K562 (cell line): ENCODE results near the gene TBX10. TPM values are rescaled to one million over a fixed set of nuclear protein-coding genes. Genes with fewer than 3 reads are reported as not detected.
"Not testable (repeated sequence)": the region's sequence is repeated elsewhere in the genome, so short reads cannot be mapped to it uniquely, and the experiment has no call there.

Experiments
- ATAC-seq: fragments of 200-7000 bp; cut with Tn5 transposase; 3 replicates; pipeline ENCODE4 v1.9.1; 2020; ENCODE audit warnings: moderate library complexity
- BruUV-seq: library from RNA; stranded (reverse); fragments of 400-500 nt; replicated peaks from 2 replicates; lab custom pipeline; 2021; lab: Mats Ljungman, UMichigan
- CTCF ChIA-PET: fragments of 300-600 bp; formaldehyde crosslinking; extraction: SDS; loops from one replicate; lab custom pipeline; 2021; ENCODE audit warnings: low intra/inter-chr PET ratio; lab: Yijun Ruan, JAX
- POLR2A ChIA-PET: fragments of 300-600, 350-650 bp; sonication (Branson Sonifier 250); formaldehyde crosslinking; extraction: SDS; loops from one replicate; lab custom pipeline; 2021; ENCODE audit warnings: antibody characterized with exemption, inconsistent platforms; lab: Yijun Ruan, JAX
- DNase-seq, 4 experiments: peaks; one replicate each; pipeline versions ENCODE4 v3.0.0 to v3.0.0-alpha.2; 2011 to 2018; ENCODE audit warnings: low spot score in 3 of 4, mixed read lengths in 3 of 4; ENCODE audit errors: extremely low read depth in 1 of 4
- FAIRE-seq: peaks from 2 replicates; lab custom pipeline; 2011; peaks lifted over from hg19 to GRCh38; lab: Jason Lieb, UNC
- H2AFZ ChIP-seq: 2 replicates; pipeline ENCODE4 v1.6.0; 2011; ENCODE audit warnings: low read depth, low read length, control low read depth, inconsistent platforms
- H3K27ac ChIP-seq: fragments of 200-600 bp; 3 replicates; pipeline ENCODE4 v1.8.0; 2011; ENCODE audit warnings: low read depth, mild to moderate bottlenecking, control low read depth, inconsistent platforms, low read length, moderate library complexity, mixed read lengths; ENCODE audit errors: extremely low read depth
- H3K27me3 ChIP-seq, 2 experiments: fragments of 300-600 bp in 1 of 2; 2 replicates in 1 of 2; 3 replicates in 1 of 2; pipeline versions ENCODE4 v1.6.0 to v1.8.0; 2011; ENCODE audit warnings: inconsistent platforms in 2 of 2, low read length in 2 of 2, mild to moderate bottlenecking in 1 of 2, mixed read lengths in 1 of 2, moderate library complexity in 1 of 2; ENCODE audit not compliant: control insufficient read depth in 2 of 2, insufficient read depth in 2 of 2
- H3K36me3 ChIP-seq: fragments of 300-600 bp; 3 replicates; pipeline ENCODE4 v1.8.0; 2011; ENCODE audit warnings: mild to moderate bottlenecking, low read length, inconsistent platforms; ENCODE audit not compliant: control insufficient read depth, insufficient read depth
- H3K4me1 ChIP-seq, 2 experiments: fragments of 200-600 bp in 1 of 2; replicated peaks in 1 of 2; 2 replicates in 1 of 2; 3 replicates in 1 of 2; pipeline versions ENCODE4 v1.5.1 to v1.8.0; 2011; ENCODE audit warnings: inconsistent platforms in 2 of 2, low read length in 2 of 2, mild to moderate bottlenecking in 1 of 2, mixed read lengths in 1 of 2, moderate library complexity in 1 of 2; ENCODE audit not compliant: control insufficient read depth in 2 of 2, insufficient read depth in 2 of 2
- H3K4me2 ChIP-seq: 2 replicates; pipeline ENCODE4 v1.6.1; 2011; ENCODE audit warnings: low read length, control low read depth, inconsistent platforms, mixed read lengths; ENCODE audit not compliant: insufficient read depth
- H3K4me3 ChIP-seq: fragments of 200-600 bp; sonication (generic), shearing (Covaris generic); 2 replicates; pipeline ENCODE4 v1.5.1; 2016; ENCODE audit warnings: control low read depth, inconsistent platforms
- H3K79me2 ChIP-seq: fragments of 200-600 bp; 3 replicates; pipeline ENCODE4 v1.8.0; 2011; ENCODE audit warnings: low read length, inconsistent platforms; ENCODE audit not compliant: control insufficient read depth, insufficient read depth
- H3K9ac ChIP-seq, 2 experiments: 2 replicates each; pipeline versions ENCODE4 v1.6.0 to v1.6.1; 2011; ENCODE audit warnings: low read depth in 2 of 2, low read length in 2 of 2, control low read depth in 1 of 2, inconsistent platforms in 1 of 2, mild to moderate bottlenecking in 1 of 2, mixed read lengths in 1 of 2; ENCODE audit not compliant: insufficient read depth in 1 of 2
- H3K9me1 ChIP-seq: one replicate; pipeline ENCODE4 v1.6.0; 2011; ENCODE audit warnings: inconsistent platforms, mild to moderate bottlenecking, low read length, moderate library complexity; ENCODE audit not compliant: control insufficient read depth, insufficient read depth
- H3K9me3 ChIP-seq: replicated peaks from 2 replicates; pipeline ENCODE4 v1.5.1; 2011; ENCODE audit warnings: low read depth, low read length, inconsistent platforms; ENCODE audit not compliant: control insufficient read depth, insufficient read depth
- H4K20me1 ChIP-seq: replicated peaks from 2 replicates; pipeline ENCODE4 v1.6.1; 2011; ENCODE audit warnings: low read length, inconsistent platforms, mixed read lengths; ENCODE audit not compliant: control insufficient read depth, insufficient read depth
- ESRRB ChIP-seq: fragments of 250-450 bp; sonication (Bioruptor Pico); IDR thresholded peaks from 2 replicates; pipeline ENCODE4 v1.5.0; 2020; ENCODE audit warnings: mild to moderate bottlenecking, moderate library complexity, borderline replicate concordance
- GMEB1 ChIP-seq: fragments of 250-450 bp; sonication (Bioruptor Pico); IDR thresholded peaks from 2 replicates; pipeline ENCODE4 v1.4.0; 2020; ENCODE audit warnings: mild to moderate bottlenecking
- L3MBTL2 ChIP-seq: fragments of 450-650 bp; IDR thresholded peaks from 2 replicates; pipeline ENCODE4 v1.6.1; 2016; ENCODE audit warnings: mild to moderate bottlenecking, moderate library complexity
- MLX ChIP-seq, 2 experiments: fragments of 450-650 bp in 1 of 2; sonication (generic) in 1 of 2; formaldehyde crosslinking; conservative IDR thresholded peaks; 2 replicates each; pipeline versions ENCODE4 v1.4.0 to v1.8.1; 2020 to 2022; ENCODE audit warnings: mild to moderate bottlenecking in 1 of 2, missing genetic modification reagents in 1 of 2
- PHB2 ChIP-seq: fragments of 450-650 bp; IDR thresholded peaks from 2 replicates; pipeline ENCODE4 v1.6.1; 2017; ENCODE audit warnings: low read depth
- SNAPC5 ChIP-seq: fragments of 250-450 bp; sonication (Bioruptor Pico); IDR thresholded peaks from 2 replicates; pipeline ENCODE4 v1.8.0; 2021; ENCODE audit warnings: moderate library complexity, mild to moderate bottlenecking, inconsistent platforms
- TEAD1 ChIP-seq, 2 experiments: fragments of 450-650 bp in 1 of 2; sonication (generic) in 1 of 2; formaldehyde crosslinking; IDR thresholded peaks; 2 replicates each; pipeline versions ENCODE4 v1.4.0 to v1.8.0; 2020 to 2022; ENCODE audit warnings: mild to moderate bottlenecking in 2 of 2, missing genetic modification reagents in 1 of 2
- TRIM24 ChIP-seq, 2 experiments: fragments of 450-650 bp; IDR thresholded peaks; 2 replicates each; pipeline ENCODE4 v1.6.1; 2016
- ZNF175 ChIP-seq: fragments of 200-800 bp; sonication (Bioruptor generic); IDR thresholded peaks from 2 replicates; pipeline ENCODE4 v1.6.1; 2016; ENCODE audit warnings: low read depth, mild to moderate bottlenecking, missing genetic modification characterization, missing compliant biosample characterization
- ZNF232 ChIP-seq: sonication (generic); formaldehyde crosslinking; IDR thresholded peaks from 2 replicates; pipeline ENCODE4 v1.8.0; 2022; ENCODE audit warnings: mild to moderate bottlenecking, missing genetic modification reagents
- ZNF316 ChIP-seq: fragments of 450-650 bp; IDR thresholded peaks from 2 replicates; pipeline ENCODE4 v1.6.1; 2016
- ZNF76 ChIP-seq: fragments of 250-450 bp; sonication (Bioruptor Pico); IDR thresholded peaks from 2 replicates; pipeline ENCODE4 v1.4.0; 2020; ENCODE audit warnings: mild to moderate bottlenecking, moderate library complexity, borderline replicate concordance
- WGBS: fragments of 100-300 bp; shearing (Covaris generic); methylation state at CpG from one replicate; pipeline ENCODE4 v1.1.6; 2016; ENCODE audit warnings: low coverage, mixed read lengths; ENCODE audit not compliant: insufficient coverage; ENCODE audit errors: missing lambda C conversion rate; 5-methylcytosine and 5-hydroxymethylcytosine counted together
- in situ Hi-C: fragments of 300-500 bp; cut with MboI; formaldehyde crosslinking; loops from 4 replicates; pipeline ENCODE4 v1.15.0; 2018; ENCODE audit warnings: inconsistent platforms, mixed read lengths
- intact Hi-C: fragments of 100-400 bp; cut with micrococcal nuclease; formaldehyde crosslinking; loops from 2 replicates; pipeline ENCODE4 v1.14.2; 2022
- polyA plus RNA-seq, 8 experiments: library from polyadenylated mRNA; depleted of rRNA in 4 of 8; stranded (reverse) in 5 of 8; unstranded in 3 of 8; fragments of >200 nt; fragmentation: Nextera tagmentation in 2 of 8; fragmentation: Illumina TruSeq in 1 of 8; extraction: Ambion mirVana in 2 of 8; extraction: Trizol in 1 of 8; gene quantifications; 2 replicates each; pipeline versions ENCODE4 v1.2.1 to v1.2.3, GENCODE V29; 2011 to 2014; ENCODE audit warnings: inconsistent platforms in 1 of 8, missing spikeins in 1 of 8
- total RNA-seq, 7 experiments: library from RNA; depleted of rRNA in 6 of 7; stranded (reverse); fragments of >200 nt in 6 of 7; fragmentation: Illumina TruSeq in 2 of 7; extraction: Trizol in 2 of 7; gene quantifications; 2 replicates each; pipeline versions ENCODE4 v1.2.1 to v1.2.3, GENCODE V29; 2011 to 2021; ENCODE audit warnings: low replicate concordance in 1 of 7

Gene TBX10
- total and polyA plus RNA-seq, 9 of the 15 experiments (the other 6 are each of a cell fraction or from before 2014, with no cell fraction given) = not detected

GRCh38 chr11:67687986-67688385 lies 48.4 kb upstream of the TBX10 start:
- no TSS peak for BruUV-seq
- CTCF ChIA-PET = no interaction called here
- Histone ChIP-seq H3K27ac (no peak overlapping the region), H3K9me1 (no peaks in the 10 kb centered on the region), H3K9ac (no peak overlapping the region), H3K4me3 (no peak overlapping the region), H2AFZ (no peak overlapping the region), H3K36me3 (no peaks in the 10 kb centered on the region), H3K27me3 (peaks cover 14 to 19% of the 10 kb centered on the region in 2 experiments), H3K79me2 (no peaks in the 10 kb centered on the region), H3K4me1 (no peaks in the 10 kb centered on the region; a peak in 1 of 5 replicates), H4K20me1 (no peaks in the 10 kb centered on the region), H3K4me2 (no peak overlapping the region), H3K9me3 (no peaks in the 10 kb centered on the region)
- in situ Hi-C loops (no loop called here), intact Hi-C loops (no loop called here)
- DNase-seq (no peak), FAIRE-seq (no peak), ATAC-seq (no peak)
- TF ChIP-seq ZNF76 (CRISPR knock-in tag) (no peak), ESRRB (CRISPR knock-in tag) (no peak), L3MBTL2 (no peak), ZNF175 (no peak), TEAD1 (CRISPR knock-in tag; IDR thresholded peaks at IDR 0.05) (no peak), ZNF316 (no peak), GMEB1 (no peak), ZNF232 (CRISPR knock-in tag) (no peak), MLX (CRISPR knock-in tag; conservative IDR thresholded peaks at IDR 0.05) (no peak), SNAPC5 (CRISPR knock-in tag) (no peak), PHB2 (no peak), TRIM24 (IDR thresholded peaks at IDR 0.05) (no peak)
- 0% methylated on average over 2 of the region's 2 CpGs for WGBS
- POLR2A ChIA-PET = interaction anchor here (0.6 kb wide), 1 partner anchor 167 kb away, joined by 3 read pairs; no protein-coding TSS in a partner anchor

- 2% methylated on average over 8 of the region's 8 CpGs for WGBS
- H3K4me2 ChIP-seq, ATAC-seq, H3K9ac ChIP-seq, H3K27ac ChIP-seq, H3K79me2 ChIP-seq, H4K20me1 ChIP-seq, H3K9me3 ChIP-seq, in situ Hi-C loops, H3K9me1 ChIP-seq, H3K4me1 ChIP-seq, H3K4me3 ChIP-seq, FAIRE-seq, H2AFZ ChIP-seq, DNase-seq, intact Hi-C loops, H3K36me3 ChIP-seq, BruUV-seq: not testable (repeated sequence)
- ChIA-PET CTCF (interaction anchor here (0.7 kb wide), 1 partner anchor 113 kb away, joined by 5 read pairs; no protein-coding TSS in a partner anchor), POLR2A (interaction anchor here (0.6 to 1.0 kb wide), 2 partner anchors 19 to 171 kb away, joined by 3 to 4 read pairs; no protein-coding TSS in a partner anchor)
- H3K27me3 ChIP-seq = peaks cover 11 to 24% of the 10 kb centered on the region in 2 experiments
Observed at GRCh38 chr11:67685641-67686332, 46.2 kb upstream of the TBX10 start.
